Measurements from ENCODE around the gene TLL2.

The TLL2 gene

GRCh38 chr10:96339383-96339782, 174.3 kb downstream of the TLL2 start:
- no peaks in the 10 kb centered on the region for H3K9me3 ChIP-seq
- H3K27me3 ChIP-seq = no peaks in the 10 kb centered on the region
- H3K36me3 ChIP-seq = no peaks in the 10 kb centered on the region
- no peak for TF ChIP-seq CTCF (IDR thresholded peaks at IDR 0.05)
- no peak overlapping the region for H3K4me3 ChIP-seq (ENCODE audit: low read depth in 1 of 2, low read length in 1 of 2)
- no peaks in the 10 kb centered on the region for H3K4me1 ChIP-seq (ENCODE audit: control insufficient read depth in 1 of 2, insufficient read depth in 1 of 2, low read depth in 1 of 2, low read length in 1 of 2)
- H3K27ac ChIP-seq = no peak overlapping the region

GRCh38 chr10:96338279-96338925, 175.3 kb downstream of the TLL2 start:
- peaks cover 4% of the 10 kb centered on the region for H3K27me3 ChIP-seq
- no peaks in the 10 kb centered on the region for H3K36me3 ChIP-seq
- no peak overlapping the region for H3K4me3 ChIP-seq (ENCODE audit: low read depth in 1 of 2, low read length in 1 of 2)
- no peaks in the 10 kb centered on the region for H3K4me1 ChIP-seq (ENCODE audit: control insufficient read depth in 1 of 2, insufficient read depth in 1 of 2, low read depth in 1 of 2, low read length in 1 of 2)
- H3K9me3 ChIP-seq = no peaks in the 10 kb centered on the region
- TF ChIP-seq CTCF (IDR thresholded peaks at IDR 0.05) = no peak
- H3K27ac ChIP-seq = no peak overlapping the region

- no peak for TF ChIP-seq CTCF (IDR thresholded peaks at IDR 0.05)
- H3K27ac ChIP-seq = no peak overlapping the region
- no peaks in the 10 kb centered on the region for H3K4me1 ChIP-seq (ENCODE audit: control insufficient read depth in 1 of 2, insufficient read depth in 1 of 2, low read depth in 1 of 2, low read length in 1 of 2)
- peaks cover 8% of the 10 kb centered on the region for H3K27me3 ChIP-seq
- H3K4me3 ChIP-seq (ENCODE audit: low read depth in 1 of 2, low read length in 1 of 2) = no peak overlapping the region
- H3K9me3 ChIP-seq = no peaks in the 10 kb centered on the region
- H3K36me3 ChIP-seq = no peaks in the 10 kb centered on the region
Measured at GRCh38 chr10:96337106-96337505, 176.6 kb downstream of the TLL2 start.

- Histone ChIP-seq H3K4me1 (ENCODE audit: control insufficient read depth in 1 of 2, insufficient read depth in 1 of 2, low read depth in 1 of 2, low read length in 1 of 2) (no peaks in the 10 kb centered on the region), H3K36me3 (no peaks in the 10 kb centered on the region), H3K27me3 (peaks cover 8% of the 10 kb centered on the region), H3K9me3 (no peaks in the 10 kb centered on the region), H3K4me3 (ENCODE audit: low read depth in 1 of 2, low read length in 1 of 2) (no peak overlapping the region), H3K27ac (no peak overlapping the region)
- no peak for TF ChIP-seq CTCF (IDR thresholded peaks at IDR 0.05)
Measured at GRCh38 chr10:96334616-96335526, 178.9 kb downstream of the TLL2 start.

- Histone ChIP-seq H3K27me3 (peaks cover 8% of the 10 kb centered on the region), H3K27ac (no peak overlapping the region), H3K4me1 (ENCODE audit: control insufficient read depth in 1 of 2, insufficient read depth in 1 of 2, low read depth in 1 of 2, low read length in 1 of 2) (no peaks in the 10 kb centered on the region), H3K36me3 (no peaks in the 10 kb centered on the region), H3K9me3 (no peaks in the 10 kb centered on the region), H3K4me3 (ENCODE audit: low read depth in 1 of 2, low read length in 1 of 2) (no peak overlapping the region)
- no peak for TF ChIP-seq CTCF (IDR thresholded peaks at IDR 0.05)
Measured at GRCh38 chr10:96333101-96333500, 180.6 kb downstream of the TLL2 start.

All from neutrophil (primary cell).